GM12892 (cell line): ENCODE results near the gene OTOG.

Source experiments
- POLR2A ChIP-seq: IDR thresholded peaks from 2 replicates; pipeline ENCODE4 v1.6.1; 2011; ENCODE audit warnings: low read depth, low read length, control low read depth
- POLR2AphosphoS5 ChIP-seq: IDR thresholded peaks from 2 replicates; pipeline ENCODE4 v1.6.1; 2011; ENCODE audit warnings: low read depth, low read length, control low read depth

DNA sequence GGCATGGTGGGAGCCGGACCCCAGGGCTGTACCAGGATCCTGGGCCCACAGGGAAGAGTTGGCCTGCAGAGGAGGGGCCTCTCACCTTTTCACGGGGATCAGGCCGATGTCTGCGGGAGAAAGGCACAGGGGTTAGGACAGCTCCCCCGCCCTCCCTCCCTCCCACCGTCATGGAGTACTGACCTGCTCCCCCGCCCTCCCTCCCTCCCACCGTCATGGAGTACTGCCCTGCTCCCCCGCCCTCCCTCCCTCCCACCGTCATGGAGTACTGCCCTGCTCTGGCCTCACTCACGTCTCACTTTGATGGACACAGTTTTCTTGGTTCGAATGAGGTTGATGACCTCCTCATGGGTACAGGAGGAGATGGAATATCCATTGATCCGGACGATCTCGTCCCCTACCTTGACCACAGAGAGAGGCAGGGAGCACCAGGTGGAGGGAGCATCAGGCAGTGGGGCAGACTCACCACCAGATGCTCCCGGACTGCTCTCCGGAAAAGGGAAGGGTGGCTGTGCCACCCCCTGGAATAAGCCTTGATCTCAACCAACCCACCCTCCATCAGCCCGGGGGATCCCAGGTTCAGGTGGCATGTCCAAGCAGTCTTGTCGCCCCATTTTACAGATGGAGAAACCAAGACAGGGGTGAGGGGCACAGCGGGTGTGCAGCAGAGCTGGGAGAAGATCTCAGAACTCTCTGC, 20.0 kb upstream of the OTOG start:
- no peak for TF ChIP-seq POLR2A
- no peak for TF ChIP-seq POLR2AphosphoS5
